ENCODE measurements around the gene AUTS2. TPM values are rescaled to one million over a fixed set of nuclear protein-coding genes. Genes with fewer than 3 reads are reported as not detected.

Gene AUTS2
- total RNA-seq, 1 donor from 2014 or later, result 1.2 TPM

DNA sequence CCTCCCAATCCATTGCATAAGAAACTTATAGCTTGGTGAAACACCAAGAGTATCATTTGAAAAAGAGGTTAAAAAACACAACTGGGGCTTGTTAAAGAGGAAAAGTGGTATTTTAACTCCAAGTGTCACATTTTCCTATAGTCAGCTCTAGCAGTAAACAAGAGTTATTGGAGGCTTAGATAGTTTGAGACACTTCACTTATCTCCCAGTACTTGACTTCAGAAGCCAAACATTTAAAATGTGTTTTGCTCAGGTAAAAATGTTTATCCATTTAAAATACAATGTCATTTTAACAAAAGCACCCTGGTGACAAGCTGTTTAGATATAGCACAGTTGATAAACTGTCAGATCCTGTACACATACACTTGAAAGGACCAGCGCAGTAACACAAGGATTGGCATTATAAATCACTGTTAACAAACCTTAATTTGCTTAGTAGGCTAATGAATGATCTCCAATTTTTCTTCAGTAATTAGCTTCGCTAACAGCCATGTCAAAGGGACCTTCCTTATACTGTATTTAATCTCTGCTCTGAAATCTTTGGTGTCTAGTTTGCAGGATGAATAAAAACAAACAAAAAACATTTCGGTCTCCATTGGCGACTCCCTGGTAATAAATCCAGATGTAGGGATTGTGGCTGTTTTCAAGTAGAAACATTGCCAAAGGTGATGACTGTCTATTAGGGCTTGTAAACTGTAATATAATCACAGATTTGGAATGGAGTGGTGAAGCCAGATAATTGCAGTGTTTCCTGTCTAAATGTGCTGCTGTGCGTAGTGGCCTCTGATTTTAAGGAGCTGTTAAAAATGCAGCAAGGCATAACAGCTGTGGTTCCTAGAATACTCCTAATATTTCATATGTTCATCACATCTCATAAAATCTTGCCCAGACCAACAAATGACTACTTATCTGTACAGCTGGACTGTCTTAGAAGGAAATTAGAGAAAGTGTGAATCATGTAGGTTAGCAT, 545.1 kb downstream of the AUTS2 start:
- DNase-seq, result no peak

DNA sequence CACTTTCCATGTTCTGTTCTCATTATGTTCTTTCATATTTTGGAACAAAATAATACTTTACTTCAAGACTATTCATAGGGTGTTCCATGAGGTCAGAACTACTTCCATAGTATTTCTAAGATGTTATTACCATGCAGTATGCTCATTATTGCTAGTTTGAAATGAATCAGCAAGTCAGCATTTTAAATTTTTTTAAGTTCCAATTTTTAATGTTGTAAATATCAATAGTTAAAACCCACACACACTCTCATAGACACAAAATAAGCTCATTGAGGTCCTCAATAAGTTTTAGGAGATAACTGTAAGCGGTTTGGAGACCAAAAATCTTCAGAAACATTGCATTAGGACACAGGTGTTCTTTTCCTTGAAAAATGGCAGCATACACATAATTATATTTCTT, 550.7 kb downstream of the AUTS2 start:
- DNase-seq, result no peak

DNA sequence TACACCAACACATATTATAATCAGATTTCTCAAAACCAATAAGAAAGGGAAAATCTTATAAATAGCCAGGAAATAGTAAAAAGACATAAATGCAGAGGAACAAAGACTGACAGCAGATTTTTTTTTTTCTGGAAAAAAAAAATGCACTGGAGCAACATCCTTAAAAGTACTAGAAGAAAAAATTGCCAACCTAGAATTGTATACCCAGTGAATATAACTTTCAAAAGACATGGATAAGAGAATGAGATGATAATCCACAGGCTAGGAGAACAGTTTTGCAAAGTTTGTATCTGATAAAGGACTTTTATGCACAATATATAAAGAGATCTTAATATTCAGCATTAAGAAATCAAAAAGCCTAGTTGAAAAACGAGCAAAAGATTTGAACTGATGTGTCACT, 554.0 kb downstream of the AUTS2 start:
- no peak for DNase-seq

DNA sequence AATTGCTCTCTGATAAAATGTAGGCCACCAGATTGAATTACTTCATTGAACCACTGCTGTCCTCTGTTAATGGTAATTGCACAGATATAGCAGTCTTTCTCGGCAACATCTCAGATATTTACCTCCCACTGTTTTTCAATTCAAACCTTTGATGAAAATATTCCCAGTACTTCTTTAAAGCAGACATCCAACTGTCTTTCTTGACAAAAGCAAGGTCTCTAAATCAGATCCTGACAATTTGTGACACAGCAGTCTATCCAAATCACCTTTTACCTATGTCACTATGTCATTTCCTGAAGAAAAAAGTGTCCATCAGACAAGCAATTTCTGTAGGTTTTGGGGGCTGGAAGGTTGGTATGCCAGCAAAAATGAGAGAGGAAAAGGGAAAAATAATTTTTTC, 555.7 kb downstream of the AUTS2 start:
- DNase-seq, result no peak

GRCh38 chr7:70154521-70155180, 556.4 kb downstream of the AUTS2 start:
- DNase-seq, result no peak

DNA sequence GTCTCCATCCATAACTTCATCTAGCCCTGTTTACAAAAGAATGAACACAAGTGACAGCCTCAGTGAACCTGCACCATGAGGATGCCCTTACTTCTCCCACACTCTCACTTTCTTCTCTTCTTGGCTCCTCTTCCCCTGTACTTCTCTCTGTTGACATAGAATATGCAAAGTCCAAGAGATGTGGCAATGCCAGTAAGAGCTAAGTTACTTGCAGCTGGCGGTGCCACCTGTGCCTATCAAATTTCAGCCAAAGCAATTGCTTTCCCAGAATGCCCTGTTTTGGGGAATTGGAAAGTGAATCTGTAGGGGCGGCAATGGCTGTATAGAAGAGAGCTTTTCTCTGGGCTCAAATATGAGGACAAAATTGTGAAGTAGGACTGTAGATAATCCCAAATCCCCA, 557.8 kb downstream of the AUTS2 start:
- DNase-seq, result no peak

DNA sequence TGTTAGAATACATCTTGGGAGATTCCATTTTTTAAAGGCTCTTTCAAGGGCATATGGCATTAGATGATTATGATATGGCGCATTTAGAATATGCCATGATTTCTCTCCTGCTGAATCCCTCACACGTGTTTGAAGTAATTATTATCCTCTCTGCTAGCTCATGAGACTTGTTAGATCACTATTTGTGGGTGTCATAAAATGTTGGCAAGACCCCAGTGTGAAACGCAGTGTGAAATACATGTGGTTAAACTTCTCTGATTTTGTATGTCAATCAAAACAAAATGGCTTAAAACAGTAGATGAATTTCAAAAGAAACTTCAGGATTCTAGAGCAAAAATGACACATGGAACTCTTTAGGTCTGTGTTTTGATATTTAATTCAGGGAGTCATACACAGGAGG, 560.8 kb downstream of the AUTS2 start:
- DNase-seq, result no peak

DNA sequence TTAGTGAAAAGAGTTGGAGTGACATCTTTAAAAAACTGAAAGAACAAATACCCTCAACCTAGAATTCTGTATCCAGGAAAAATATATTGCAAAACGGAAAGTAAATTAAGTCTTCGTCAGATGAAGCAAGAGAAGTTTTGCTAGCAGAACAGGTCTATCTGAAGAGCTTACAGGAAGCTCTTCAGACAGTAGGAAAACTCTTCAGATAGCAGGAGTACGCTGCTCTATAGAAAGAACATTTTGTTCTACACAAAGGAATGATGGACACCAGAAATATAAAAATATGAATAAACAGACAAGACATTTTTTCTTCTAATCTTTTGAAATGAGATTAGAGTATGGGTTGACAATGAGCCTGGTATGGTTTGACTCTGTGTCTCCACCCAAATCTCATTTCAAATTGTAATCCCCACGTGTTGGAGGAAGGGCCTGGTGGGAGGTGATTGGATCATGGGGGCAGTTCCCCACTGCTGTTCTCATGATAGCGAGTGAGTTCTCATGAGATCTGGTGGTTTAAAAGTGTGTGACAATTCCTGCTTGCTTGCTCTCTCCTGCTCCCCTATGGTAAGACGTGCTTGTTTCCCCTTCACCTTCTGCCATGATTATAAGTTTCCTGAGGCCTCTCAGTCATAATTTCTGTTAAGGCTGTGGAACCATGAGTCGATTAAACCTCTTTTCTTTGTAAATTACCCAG, 567.3 kb downstream of the AUTS2 start:
- no peak for DNase-seq

GRCh38 chr7:70171369-70171920, 573.2 kb downstream of the AUTS2 start:
- no peak for DNase-seq

GRCh38 chr7:70177166-70177565, 578.9 kb downstream of the AUTS2 start:
- DNase-seq, result no peak

DNA sequence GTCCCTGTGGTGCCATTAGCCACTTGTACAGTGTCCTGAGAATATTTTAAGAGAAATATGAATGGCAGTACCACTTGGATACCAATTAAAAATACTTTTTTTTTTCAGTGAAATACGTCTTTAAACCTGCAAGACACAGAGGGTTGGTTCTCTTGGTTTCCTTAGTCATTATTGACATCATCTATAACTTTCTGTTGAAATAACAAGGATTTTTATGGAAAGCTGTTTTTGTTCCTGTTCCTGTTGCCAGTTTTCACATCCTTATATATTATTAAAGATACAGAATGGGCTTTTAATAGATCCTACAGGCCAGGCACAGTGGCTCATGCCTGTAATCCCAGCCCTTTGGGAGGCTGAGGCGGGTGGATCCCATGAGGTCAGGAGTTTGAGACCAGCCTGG, 579.9 kb downstream of the AUTS2 start:
- no peak for DNase-seq

GRCh38 chr7:70178787-70179186, 580.5 kb downstream of the AUTS2 start:
- DNase-seq, result no peak

DNA sequence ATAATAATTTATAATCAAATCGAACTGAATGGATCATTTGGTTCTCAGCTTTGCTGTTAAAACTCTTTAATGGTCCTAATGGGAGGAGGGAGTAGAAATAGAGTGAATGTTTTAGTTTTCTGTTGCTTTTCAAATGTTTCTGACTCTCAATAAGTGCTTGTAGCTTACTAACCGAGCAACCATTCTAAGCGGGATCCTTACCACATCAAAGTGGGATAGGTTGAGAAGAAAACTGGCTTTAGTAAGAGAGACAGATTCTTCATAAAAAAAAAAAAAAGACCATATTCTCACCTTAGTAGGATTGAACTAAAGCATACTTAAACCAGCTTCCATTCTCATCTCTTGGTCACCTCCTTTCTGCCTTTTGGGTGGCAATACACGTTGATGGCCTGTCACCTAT, 584.2 kb downstream of the AUTS2 start:
- DNase-seq, result no peak

DNA sequence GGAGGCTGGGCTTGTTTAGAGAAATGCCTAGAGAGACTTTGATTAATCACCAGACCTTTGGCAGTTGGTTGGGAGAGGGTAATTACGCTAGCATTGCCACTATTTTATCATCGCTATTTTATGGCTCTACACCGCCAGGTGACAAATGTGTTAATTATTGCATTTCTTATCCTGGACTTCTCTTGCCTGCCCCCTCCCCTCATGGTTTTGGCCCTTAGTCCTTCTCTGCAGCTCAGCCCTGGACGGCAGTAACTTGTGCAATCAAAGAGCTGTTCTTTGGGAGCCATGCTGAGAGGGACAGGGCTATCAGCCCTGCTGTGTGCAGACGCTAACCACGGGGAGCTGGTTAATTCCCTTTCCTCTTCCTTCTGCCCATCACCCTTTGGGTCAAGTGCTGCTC, 585.0 kb downstream of the AUTS2 start:
- DNase-seq, result no peak

DNA sequence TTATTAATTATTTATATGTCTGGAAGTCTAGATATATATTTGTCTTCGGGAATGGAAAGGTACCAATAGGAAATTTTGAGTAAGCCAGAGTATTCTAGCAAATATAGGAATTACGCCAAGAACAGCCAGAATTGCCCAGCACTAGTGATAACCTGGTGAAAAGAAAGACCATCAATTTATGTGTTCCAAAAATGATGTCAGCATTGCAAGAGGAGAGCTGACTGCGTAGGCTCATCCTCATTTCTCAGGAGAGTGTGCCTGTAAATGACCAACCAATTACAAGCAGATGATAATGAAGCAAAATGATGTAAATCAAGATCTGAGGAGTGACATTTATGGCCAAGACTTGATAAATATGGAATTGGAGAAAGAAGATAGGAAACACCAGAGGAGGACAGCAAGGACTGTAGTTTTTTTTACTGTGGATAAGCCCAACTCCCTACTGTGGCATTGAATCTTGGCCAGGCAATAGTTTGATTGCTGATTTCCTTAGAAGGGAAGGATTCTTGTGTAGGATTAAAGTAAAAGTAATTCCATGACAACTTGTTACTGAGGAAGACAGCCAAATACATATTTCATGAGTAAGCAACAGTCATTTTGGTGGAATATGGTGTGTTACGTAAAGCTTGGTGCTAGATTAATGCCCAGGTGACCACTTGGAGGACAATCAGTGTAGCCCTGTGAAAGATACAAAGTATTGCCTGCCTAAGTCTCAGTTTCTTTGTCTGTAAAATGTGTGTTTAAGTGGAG, 590.8 kb downstream of the AUTS2 start:
- DNase-seq, result no peak

DNA sequence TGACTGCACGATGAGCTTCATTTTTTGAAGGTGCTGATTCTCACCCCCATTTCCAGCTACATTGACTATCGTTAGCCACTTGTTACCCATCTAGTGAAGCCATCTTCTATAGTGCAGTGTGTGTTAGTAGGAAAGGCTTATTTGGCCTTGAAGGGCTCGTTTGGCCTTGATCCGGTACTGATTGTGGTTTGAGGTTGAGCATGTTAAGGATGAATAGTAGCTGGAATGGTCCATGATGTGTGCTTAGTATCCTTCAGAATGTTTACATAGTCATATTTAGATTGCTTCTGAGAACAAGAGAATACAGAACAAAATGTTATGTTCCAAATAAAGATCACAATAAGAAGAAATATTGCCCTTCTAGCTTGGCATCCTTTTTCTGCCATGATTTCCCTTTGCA, 591.5 kb downstream of the AUTS2 start:
- DNase-seq, result no peak

DNA sequence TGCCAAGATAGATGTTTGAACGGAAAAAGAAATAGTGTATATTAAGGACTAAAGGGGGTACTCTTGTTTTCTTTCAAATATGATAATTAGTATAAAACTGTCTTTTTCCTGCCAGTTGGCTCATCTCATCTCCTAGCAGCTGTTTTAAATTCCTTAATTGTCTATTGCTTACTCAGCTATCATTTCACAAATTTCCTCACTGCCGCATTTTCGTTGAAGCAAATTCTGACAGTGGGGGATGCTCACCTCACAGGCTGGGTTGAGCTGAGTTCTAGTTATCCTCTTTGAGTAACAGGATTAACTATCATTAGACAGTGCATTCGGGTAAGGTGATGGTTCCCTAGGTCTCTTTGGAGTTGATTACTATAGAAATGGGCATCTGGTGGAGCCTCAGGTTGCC, 592.0 kb downstream of the AUTS2 start:
- no peak for DNase-seq

DNA sequence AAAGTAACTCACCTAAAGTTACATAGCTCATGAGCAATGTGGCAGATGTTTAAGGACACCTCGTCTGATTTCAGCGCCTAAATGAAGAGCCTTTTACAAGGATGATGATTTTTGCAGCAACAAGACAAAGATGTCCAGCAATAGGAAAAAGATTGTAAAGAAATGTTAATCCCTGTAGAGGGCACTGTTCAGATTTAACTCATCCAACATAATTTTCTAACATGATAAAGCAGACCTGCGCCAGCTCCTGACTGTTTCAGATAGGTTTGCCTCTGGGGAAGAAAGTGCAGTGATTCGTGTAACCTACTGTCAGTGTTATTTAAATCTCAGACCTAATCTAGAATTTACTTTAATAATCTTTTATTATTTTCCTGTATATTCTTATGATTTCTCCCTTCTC, 595.2 kb downstream of the AUTS2 start:
- no peak for DNase-seq

DNA sequence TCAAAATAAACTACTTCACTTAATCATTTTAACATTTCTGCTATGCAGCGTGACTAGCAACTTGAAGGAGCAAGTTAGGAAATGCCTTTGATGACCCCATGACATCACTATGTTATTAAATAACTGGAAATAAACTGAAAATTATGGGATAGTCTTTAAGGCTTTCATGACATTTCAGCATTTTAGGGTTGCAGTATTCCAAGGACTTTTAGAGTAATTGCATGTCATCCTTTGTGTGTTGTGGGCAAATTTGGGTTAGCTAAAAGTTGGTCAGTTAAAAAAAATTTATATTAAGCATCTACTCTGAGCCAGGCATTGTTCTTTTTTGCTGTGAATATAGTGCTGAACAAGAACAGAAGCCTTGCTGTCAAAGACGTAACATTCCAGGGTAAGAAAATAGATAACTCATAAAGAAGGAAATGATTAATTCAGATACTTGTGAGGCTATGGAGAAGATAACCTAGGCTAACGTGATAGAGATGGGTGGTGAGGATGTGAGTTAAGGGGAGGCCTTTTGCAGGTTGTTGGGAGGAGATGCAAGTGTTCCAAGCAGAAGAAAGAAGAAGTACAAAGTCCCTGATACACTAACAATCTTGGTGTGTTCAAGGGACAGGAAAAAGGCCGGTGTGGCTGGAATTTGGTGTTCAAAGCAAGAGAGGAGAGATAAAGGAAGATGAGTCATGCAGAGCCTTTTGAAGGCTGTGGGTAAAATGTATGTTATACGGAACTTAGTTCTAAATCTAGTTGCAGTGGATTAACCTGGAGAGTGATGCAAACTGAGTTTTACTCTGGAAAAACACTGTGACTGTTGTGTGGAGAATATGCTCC, 610.2 kb downstream of the AUTS2 start:
- no peak for DNase-seq

GRCh38 chr7:70210200-70210935, 612.1 kb downstream of the AUTS2 start:
- DNase-seq, result no peak

GRCh38 chr7:70210936-70211310, 612.6 kb downstream of the AUTS2 start:
- DNase-seq, result no peak

Measured in dermis blood vessel endothelial cell (primary cell).